Left lung (tissue), 10 donors: ENCODE measurements around the gene HAUS6. TPM values are rescaled to one million over a fixed set of nuclear protein-coding genes. Genes with fewer than 3 reads are reported as not detected.

Experiments
- ATAC-seq: fragments of 200-7000 bp; cut with Tn5 transposase; one replicate; pipeline ENCODE4 v1.9.1; 2020; ENCODE audit warnings: moderate library complexity
- DNase-seq, 4 donors: peaks; one replicate each; pipeline ENCODE4 v3.0.0-alpha.2; 2013 to 2020
- H3K27ac ChIP-seq, 2 donors: fragments of 200-600 bp; sonication (generic) in 1 of 2; one replicate each; pipeline versions ENCODE4 v1.5.0 to v1.8.0; 2020 to 2021
- H3K27me3 ChIP-seq, 2 donors: fragments of 200-600 bp; sonication (generic) in 1 of 2; one replicate each; pipeline versions ENCODE4 v1.5.0 to v1.8.0; 2020 to 2021
- H3K36me3 ChIP-seq, 2 donors: fragments of 200-600 bp; sonication (generic) in 1 of 2; one replicate each; pipeline versions ENCODE4 v1.5.0 to v1.8.0; 2020 to 2021
- H3K4me1 ChIP-seq, 2 donors: fragments of 200-600 bp; one replicate each; pipeline ENCODE4 v1.8.0; 2021
- H3K4me3 ChIP-seq, 2 donors: fragments of 200-600 bp; sonication (generic) in 1 of 2; one replicate each; pipeline versions ENCODE4 v1.5.0 to v1.8.0; 2020 to 2021; ENCODE audit warnings: mild to moderate bottlenecking in 1 of 2
- H3K9me3 ChIP-seq, 2 donors: fragments of 200-600 bp; sonication (generic) in 1 of 2; one replicate each; pipeline versions ENCODE4 v1.5.0 to v1.8.0; 2020 to 2021
- intact Hi-C, 2 donors: fragments of 100-400 bp; cut with DNase I; formaldehyde crosslinking; loops; one replicate each; pipeline versions ENCODE4 v1.11.2 to v1.14.2; 2022
- polyA plus RNA-seq, 6 donors: library from polyadenylated mRNA; unstranded; fragments of 120-200 nt; gene quantifications; one replicate each; pipeline ENCODE4 v1.2.1, GENCODE V29; 2013; ENCODE audit not compliant: insufficient read length in 6 of 6
- total RNA-seq, 2 donors: library from RNA; stranded (reverse); fragmentation: NEBNext Ultra II Directional; extraction: Animal tissue kit (Norgen Biotek cat#: 25700); gene quantifications; one replicate each; pipeline ENCODE4 v1.2.1, GENCODE V29; 2021
- TF ChIP-seq, protein P1 (sequence below), 2 donors: fragments of 200-600 bp; sonication (generic) in 1 of 2; IDR thresholded peaks; one replicate each; pipeline versions ENCODE4 v1.5.0 to v1.8.0; 2021; ENCODE audit warnings: antibody characterized with exemption in 2 of 2
- donor health status: DM: no; HTN: yes; CAD: no.
- donor health status: DM: no; HTN: no; CAD: no.

The HAUS6 gene
- total and polyA plus RNA-seq, 8 donors = 7.9 to 20.3 (median 18.2) TPM

DNA sequence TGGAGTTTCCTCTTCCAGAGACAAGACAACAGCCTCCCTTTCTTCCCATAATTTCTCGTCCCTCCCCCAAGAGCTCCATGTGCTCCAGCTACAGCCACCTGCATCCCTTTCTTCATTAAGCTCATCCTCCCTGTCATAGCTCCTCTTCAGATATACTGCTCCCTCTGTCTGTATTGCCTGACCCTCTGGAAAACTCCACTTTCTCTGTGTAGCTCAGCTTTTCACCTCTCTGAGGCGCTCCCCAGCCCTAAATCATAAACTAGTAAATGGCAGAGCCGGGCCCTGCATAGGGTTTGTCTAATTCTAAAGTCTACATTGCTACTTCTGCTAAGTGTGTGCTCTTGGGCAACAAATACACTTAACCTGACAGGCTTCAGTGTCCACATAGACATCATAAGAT, 33.4 kb upstream of the HAUS6 start:
- Histone ChIP-seq H3K27me3 (no peaks in the 10 kb centered on the region), H3K36me3 (no peaks in the 10 kb centered on the region), H3K9me3 (no peaks in the 10 kb centered on the region), H3K27ac (no peak overlapping the region), H3K4me3 (no peak overlapping the region), H3K4me1 (peaks cover 0 to 5% of the 10 kb centered on the region in 2 donors)
- DNase-seq = no peak
- TF ChIP-seq, protein P1, sequence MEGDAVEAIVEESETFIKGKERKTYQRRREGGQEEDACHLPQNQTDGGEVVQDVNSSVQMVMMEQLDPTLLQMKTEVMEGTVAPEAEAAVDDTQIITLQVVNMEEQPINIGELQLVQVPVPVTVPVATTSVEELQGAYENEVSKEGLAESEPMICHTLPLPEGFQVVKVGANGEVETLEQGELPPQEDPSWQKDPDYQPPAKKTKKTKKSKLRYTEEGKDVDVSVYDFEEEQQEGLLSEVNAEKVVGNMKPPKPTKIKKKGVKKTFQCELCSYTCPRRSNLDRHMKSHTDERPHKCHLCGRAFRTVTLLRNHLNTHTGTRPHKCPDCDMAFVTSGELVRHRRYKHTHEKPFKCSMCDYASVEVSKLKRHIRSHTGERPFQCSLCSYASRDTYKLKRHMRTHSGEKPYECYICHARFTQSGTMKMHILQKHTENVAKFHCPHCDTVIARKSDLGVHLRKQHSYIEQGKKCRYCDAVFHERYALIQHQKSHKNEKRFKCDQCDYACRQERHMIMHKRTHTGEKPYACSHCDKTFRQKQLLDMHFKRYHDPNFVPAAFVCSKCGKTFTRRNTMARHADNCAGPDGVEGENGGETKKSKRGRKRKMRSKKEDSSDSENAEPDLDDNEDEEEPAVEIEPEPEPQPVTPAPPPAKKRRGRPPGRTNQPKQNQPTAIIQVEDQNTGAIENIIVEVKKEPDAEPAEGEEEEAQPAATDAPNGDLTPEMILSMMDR (IDR thresholded peaks at IDR 0.05) = no peak
- intact Hi-C loops = no loop called here
- ATAC-seq = no peak

DNA sequence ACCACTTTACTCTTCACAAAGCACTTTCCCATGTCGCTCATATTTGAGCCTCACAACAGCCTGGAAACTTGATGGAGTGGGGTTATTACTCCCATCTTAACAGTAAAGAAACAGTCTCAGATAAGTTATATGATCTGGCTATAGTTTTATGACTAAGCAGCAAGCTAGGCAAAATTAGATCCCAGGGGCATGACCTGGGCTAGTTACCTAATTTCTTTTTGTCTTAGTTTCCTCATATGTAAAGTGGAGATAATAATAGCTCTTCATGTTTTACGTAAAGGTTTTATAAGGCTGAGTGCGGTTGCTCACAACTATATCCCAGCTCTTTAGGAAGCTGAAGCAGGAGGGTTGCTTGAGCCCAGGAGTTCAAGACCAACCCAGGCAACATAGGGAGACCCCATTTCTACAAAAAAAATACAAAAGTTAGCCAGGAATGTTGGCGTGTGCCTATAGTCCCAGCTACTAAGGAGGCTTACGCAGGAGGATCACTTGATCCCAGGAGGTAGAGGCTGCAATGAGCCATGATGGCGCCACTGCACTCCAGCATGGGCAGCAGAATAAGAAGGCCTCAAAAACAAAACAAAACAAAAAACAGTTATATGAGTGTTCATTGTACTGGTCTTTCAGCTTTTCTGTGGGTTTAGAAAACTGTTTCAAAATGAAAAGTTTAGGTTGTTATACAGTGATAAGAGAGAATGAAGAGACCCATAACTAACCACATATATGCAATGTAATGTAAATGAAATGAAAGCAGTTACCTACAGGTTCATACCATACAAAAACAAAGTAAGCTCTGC, 31.0 kb upstream of the HAUS6 start:
- Histone ChIP-seq H3K27me3 (no peaks in the 10 kb centered on the region), H3K4me1 (peaks cover 0 to 11% of the 10 kb centered on the region in 2 donors), H3K4me3 (no peak overlapping the region), H3K9me3 (no peaks in the 10 kb centered on the region), H3K27ac (no peak overlapping the region), H3K36me3 (no peaks in the 10 kb centered on the region)
- intact Hi-C loops = no loop called here
- TF ChIP-seq, protein P1 (IDR thresholded peaks at IDR 0.05) = no peak
- ATAC-seq (no peak), DNase-seq (no peak)

DNA sequence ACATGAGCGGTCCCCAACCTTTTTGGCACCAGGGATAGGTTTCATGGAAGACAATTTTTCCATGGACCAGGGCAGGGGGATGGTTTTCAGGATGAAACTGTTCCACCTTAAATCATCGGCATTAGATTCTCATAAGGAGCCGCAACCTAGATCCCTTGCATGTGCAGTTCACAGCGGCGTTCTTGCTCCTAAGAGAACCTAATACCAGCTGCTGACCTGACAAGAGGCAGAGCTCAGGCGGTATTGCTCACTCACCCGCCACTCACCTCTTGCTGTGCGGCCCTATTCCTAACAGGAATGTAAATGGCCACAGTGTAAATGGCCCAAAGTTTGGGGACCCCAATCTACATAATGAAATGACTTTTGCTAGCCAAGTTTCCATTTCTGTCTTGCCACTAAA, 27.7 kb upstream of the HAUS6 start:
- no peak for DNase-seq
- peaks cover 0 to 10% of the 10 kb centered on the region in 2 donors for H3K36me3 ChIP-seq
- peaks cover 0 to 35% of the 10 kb centered on the region in 2 donors for H3K4me1 ChIP-seq
- no peak overlapping the region for H3K4me3 ChIP-seq
- no peak for ATAC-seq
- H3K27ac ChIP-seq = no peak overlapping the region
- TF ChIP-seq, protein P1 (IDR thresholded peaks at IDR 0.05) = no peak
- no peaks in the 10 kb centered on the region for H3K9me3 ChIP-seq
- no peaks in the 10 kb centered on the region for H3K27me3 ChIP-seq
- intact Hi-C loops = no loop called here

DNA sequence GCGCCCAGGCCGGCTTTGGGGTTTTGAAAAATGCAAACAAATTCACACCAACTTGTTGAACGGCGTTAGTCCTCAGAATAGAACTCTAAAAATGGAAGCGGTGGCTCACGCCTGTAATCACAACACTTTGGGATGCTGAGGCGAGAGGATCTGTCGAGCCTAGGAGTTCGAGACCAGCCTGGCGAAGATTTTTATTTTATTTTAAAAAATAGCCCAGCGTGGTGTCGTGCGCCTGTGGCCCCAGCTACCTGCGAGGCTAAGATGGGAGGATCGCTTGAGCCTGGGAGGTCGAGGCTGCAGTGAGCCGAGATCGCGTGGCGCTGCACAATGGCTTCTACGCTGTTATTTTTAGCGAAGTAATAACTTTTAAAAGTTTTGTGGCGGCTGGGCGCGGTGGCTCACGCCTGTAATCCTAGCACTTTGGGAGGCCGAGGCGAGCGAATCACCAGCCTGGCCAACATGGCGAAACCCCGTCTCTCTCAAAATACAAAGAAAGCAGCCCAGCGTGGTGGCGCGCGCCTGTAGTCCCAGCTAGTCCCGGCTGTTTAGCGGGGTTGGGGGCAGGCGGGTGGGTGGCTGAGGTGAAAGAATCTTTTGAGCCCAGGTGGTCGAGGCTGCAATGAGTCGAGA, 25.3 kb upstream of the HAUS6 start:
- H3K27ac ChIP-seq = peak overlapping the region; percentile 96 to 98
- H3K4me3 ChIP-seq = peak overlapping the region; percentile 89 to 94
- peak; percentile 29 for ATAC-seq
- TF ChIP-seq, protein P1 (IDR thresholded peaks at IDR 0.05) = no peak
- H3K36me3 ChIP-seq = peaks cover 0 to 31% of the 10 kb centered on the region in 2 donors
- peaks cover 0 to 58% of the 10 kb centered on the region in 2 donors for H3K4me1 ChIP-seq
- H3K27me3 ChIP-seq = no peaks in the 10 kb centered on the region
- peak; percentile 34 to 87 (median 46) for DNase-seq
- intact Hi-C loops = no loop called here
- no peaks in the 10 kb centered on the region for H3K9me3 ChIP-seq

DNA sequence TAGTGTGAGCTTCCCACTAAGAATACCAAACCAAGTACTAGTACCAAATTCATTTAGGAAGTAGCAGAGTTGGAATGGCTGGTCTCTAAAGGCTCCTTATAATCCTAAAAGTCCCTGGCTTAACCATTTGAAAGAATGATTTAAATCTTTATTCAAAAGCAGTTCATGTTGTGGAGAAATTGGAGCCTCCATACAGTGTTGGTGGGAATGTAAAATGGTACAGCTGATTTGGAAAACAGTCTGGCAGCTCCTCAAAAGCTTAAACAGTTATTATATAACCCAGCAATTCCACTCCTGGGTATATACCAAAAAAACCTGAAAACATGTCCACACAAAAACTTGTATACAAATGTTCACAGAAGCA, 21.7 kb upstream of the HAUS6 start:
- ATAC-seq (no peak), DNase-seq (no peak)
- Histone ChIP-seq H3K27me3 (no peaks in the 10 kb centered on the region), H3K27ac (peak overlapping the region in 1 of 2 donors; percentile 50), H3K9me3 (no peaks in the 10 kb centered on the region), H3K4me3 (peak overlapping the region in 1 of 2 donors; percentile 89), H3K36me3 (peaks cover 2 to 67% of the 10 kb centered on the region in 2 donors), H3K4me1 (peaks cover 0 to 88% of the 10 kb centered on the region in 2 donors)
- intact Hi-C loops = no loop called here
- TF ChIP-seq, protein P1 (IDR thresholded peaks at IDR 0.05) = no peak
